HEK293 (cell line): Measurements from ENCODE around the gene DOCK3.

Experiments used
- CTCF ChIA-PET: fragments of 350-600 bp; formaldehyde crosslinking; extraction: SDS; loops from one replicate; lab custom pipeline; 2021; ENCODE audit warnings: antibody characterized with exemption; lab: Yijun Ruan, JAX
- POLR2A ChIA-PET: fragments of 300-600 bp; formaldehyde crosslinking; extraction: SDS; loops from one replicate; lab custom pipeline; 2020; ENCODE audit warnings: antibody characterized with exemption, inconsistent platforms; lab: Yijun Ruan, JAX
- H3K27ac ChIP-seq: fragments of 200-500 bp; sonication (Bioruptor generic); 2 replicates; pipeline ENCODE4 v1.5.1; 2014; ENCODE audit warnings: low read depth, low read length, control low read depth, inconsistent platforms; ENCODE audit errors: extremely low read depth
- H3K36me3 ChIP-seq, 2 experiments: fragments of 200-500 bp in 1 of 2; sonication (Bioruptor generic) in 1 of 2; 1 replicate in 1 of 2; 2 replicates in 1 of 2; pipeline ENCODE4 v1.5.1; 2014 to 2017; ENCODE audit warnings: inconsistent platforms in 2 of 2, low read length in 2 of 2; ENCODE audit not compliant: control insufficient read depth in 2 of 2, insufficient read depth in 1 of 2
- H3K4me1 ChIP-seq: fragments of 200-500 bp; sonication (Bioruptor generic); 2 replicates; pipeline ENCODE4 v1.5.1; 2014; ENCODE audit warnings: mild to moderate bottlenecking, low read length, inconsistent platforms; ENCODE audit not compliant: control insufficient read depth, insufficient read depth
- H3K4me3 ChIP-seq: 2 replicates; pipeline ENCODE4 v1.5.1; 2011; ENCODE audit warnings: low read depth, mild to moderate bottlenecking, control low read depth, low read length, moderate library complexity
- H3K9me3 ChIP-seq: fragments of 200-500 bp; sonication (Bioruptor generic); 2 replicates; pipeline ENCODE4 v1.5.1; 2014; ENCODE audit warnings: low read depth, low read length, inconsistent platforms; ENCODE audit not compliant: control insufficient read depth, insufficient read depth
- BCL11B ChIP-seq: fragments of 450-650 bp; formaldehyde crosslinking; IDR thresholded peaks from 2 replicates; pipeline ENCODE4 v1.5.1; 2016; ENCODE audit warnings: low read depth, missing biosample characterization, missing genetic modification characterization
- ELK4 ChIP-seq: IDR thresholded peaks from 2 replicates; pipeline ENCODE4 v1.6.1; 2011; ENCODE audit warnings: mild to moderate bottlenecking, low read depth, low read length, borderline replicate concordance
- GLIS2 ChIP-seq: fragments of 450-650 bp; formaldehyde crosslinking; IDR thresholded peaks from 2 replicates; pipeline ENCODE4 v1.5.1; 2016; ENCODE audit warnings: missing biosample characterization, missing genetic modification characterization
- HOXD13 ChIP-seq: sonication (generic); formaldehyde crosslinking; IDR thresholded peaks from 2 replicates; pipeline ENCODE4 v1.8.0; 2022; ENCODE audit warnings: missing genetic modification reagents, borderline replicate concordance
- KLF16 ChIP-seq: fragments of 450-650 bp; formaldehyde crosslinking; IDR thresholded peaks from 2 replicates; pipeline ENCODE4 v1.5.1; 2017; ENCODE audit warnings: missing biosample characterization, missing genetic modification characterization
- MEIS1 ChIP-seq: sonication (generic); formaldehyde crosslinking; IDR thresholded peaks from 2 replicates; pipeline ENCODE4 v1.8.1; 2022; ENCODE audit warnings: missing genetic modification reagents, mild to moderate bottlenecking, borderline replicate concordance
- PRDM4 ChIP-seq: fragments of 450-650 bp; formaldehyde crosslinking; IDR thresholded peaks from 2 replicates; pipeline ENCODE4 v1.5.1; 2017; ENCODE audit warnings: missing biosample characterization, missing genetic modification characterization
- RBAK ChIP-seq: fragments of 450-650 bp; formaldehyde crosslinking; IDR thresholded peaks from 2 replicates; pipeline ENCODE4 v1.5.1; 2016; ENCODE audit warnings: missing biosample characterization, missing genetic modification characterization
- SETDB1 ChIP-seq: IDR thresholded peaks from one replicate; pipeline ENCODE4 v1.6.1; 2017; ENCODE audit warnings: mild to moderate bottlenecking, low read length, moderate library complexity, mixed read lengths; ENCODE audit not compliant: insufficient read length
- SP7 ChIP-seq: fragments of 450-650 bp; formaldehyde crosslinking; IDR thresholded peaks from 2 replicates; pipeline ENCODE4 v1.5.1; 2016; ENCODE audit warnings: missing biosample characterization, missing genetic modification characterization
- YY1 ChIP-seq: fragments of 450-650 bp; formaldehyde crosslinking; IDR thresholded peaks from 2 replicates; pipeline ENCODE4 v1.5.1; 2018; ENCODE audit warnings: missing biosample characterization, missing genetic modification characterization
- YY2 ChIP-seq: fragments of 450-650 bp; formaldehyde crosslinking; IDR thresholded peaks from 2 replicates; pipeline ENCODE4 v1.5.1; 2016; ENCODE audit warnings: missing biosample characterization, missing genetic modification characterization
- ZNF274 ChIP-seq, 2 experiments: fragments of 200-500 bp in 1 of 2; fragments of 450-650 bp in 1 of 2; sonication (Bioruptor generic) in 1 of 2; formaldehyde crosslinking in 1 of 2; IDR thresholded peaks; 2 replicates each; pipeline versions ENCODE4 v1.5.1 to v1.6.1; 2014 to 2016; ENCODE audit warnings: borderline replicate concordance in 1 of 2, inconsistent platforms in 1 of 2, low read length in 1 of 2, missing biosample characterization in 1 of 2, missing genetic modification characterization in 1 of 2
- ZNF292 ChIP-seq: fragments of 450-650 bp; formaldehyde crosslinking; IDR thresholded peaks from 2 replicates; pipeline ENCODE4 v1.5.1; 2016; ENCODE audit warnings: low read depth, missing biosample characterization, missing genetic modification characterization, borderline replicate concordance
- ZNF37A ChIP-seq: fragments of 450-650 bp; IDR thresholded peaks from 2 replicates; pipeline ENCODE4 v1.5.1; 2018; ENCODE audit warnings: missing biosample characterization, missing genetic modification characterization
- ZNF558 ChIP-seq: fragments of 450-650 bp; formaldehyde crosslinking; IDR thresholded peaks from 2 replicates; pipeline ENCODE4 v1.5.1; 2016; ENCODE audit warnings: missing biosample characterization, missing genetic modification characterization
- ZNF791 ChIP-seq: fragments of 450-650 bp; formaldehyde crosslinking; IDR thresholded peaks from 2 replicates; pipeline ENCODE4 v1.5.1; 2016; ENCODE audit warnings: missing biosample characterization, missing genetic modification characterization
- ZNF837 ChIP-seq: fragments of 450-650 bp; formaldehyde crosslinking; IDR thresholded peaks from 2 replicates; pipeline ENCODE4 v1.5.1; 2016; ENCODE audit warnings: missing biosample characterization, missing genetic modification characterization
- ZSCAN18 ChIP-seq: fragments of 450-650 bp; formaldehyde crosslinking; IDR thresholded peaks from 2 replicates; pipeline ENCODE4 v1.5.1; 2016; ENCODE audit warnings: missing biosample characterization, missing genetic modification characterization
- ZSCAN5A ChIP-seq: fragments of 450-650 bp; formaldehyde crosslinking; IDR thresholded peaks from 2 replicates; pipeline ENCODE4 v1.5.1; 2016; ENCODE audit warnings: missing biosample characterization, missing genetic modification characterization

The DOCK3 gene

GRCh38 chr3:50714946-50715345, 40.2 kb downstream of the DOCK3 start:
- no peak overlapping the region for H3K27ac ChIP-seq
- no peak overlapping the region for H3K4me3 ChIP-seq
- TF ChIP-seq HOXD13 (CRISPR knock-in tag) (no peak), ZSCAN18 (tag by site-specific recombination) (no peak), SP7 (no peak), ZNF837 (tag by site-specific recombination) (no peak), ZNF292 (tag by site-specific recombination) (no peak), MEIS1 (CRISPR knock-in tag) (no peak), ZSCAN5A (no peak), ZNF37A (no peak), PRDM4 (tag by site-specific recombination) (no peak), YY1 (tag by site-specific recombination) (no peak), GLIS2 (tag by site-specific recombination) (no peak), RBAK (no peak), ELK4 (no peak), ZNF274 (IDR thresholded peaks at IDR 0.05; ENCODE audit: low read length) (no peak), ZNF274 (tag by site-specific recombination; IDR thresholded peaks at IDR 0.05; ENCODE audit: borderline replicate concordance) (no peak)
- H3K36me3 ChIP-seq, result no peaks in the 10 kb centered on the region
- CTCF ChIA-PET, result interaction anchor here (0.7 kb wide), 1 partner anchor 33 kb away, joined by 3 read pairs; no protein-coding TSS in a partner anchor
- no peaks in the 10 kb centered on the region for H3K9me3 ChIP-seq
- H3K4me1 ChIP-seq, result peaks cover 5% of the 10 kb centered on the region; the same call in 1 of the 2 replicates
- POLR2A ChIA-PET, result no interaction called here

- CTCF ChIA-PET, result no interaction called here
- Histone ChIP-seq H3K4me3 (no peak overlapping the region), H3K9me3 (no peaks in the 10 kb centered on the region)
- TF ChIP-seq ZNF558 (tag by site-specific recombination) (peak; percentile 95), YY2 (tag by site-specific recombination) (no peak)
- TF ChIP-seq, all 188 proteins: peak for 1
- H3K36me3 ChIP-seq, result no peaks in the 10 kb centered on the region
- H3K27ac ChIP-seq, result no peak overlapping the region
- POLR2A ChIA-PET, result no interaction called here
- no peaks in the 10 kb centered on the region for H3K4me1 ChIP-seq
Measured at GRCh38 chr3:50724831-50725230, 50.1 kb downstream of the DOCK3 start.

- no peaks in the 10 kb centered on the region for H3K4me1 ChIP-seq
- no peaks in the 10 kb centered on the region for H3K36me3 ChIP-seq
- ChIA-PET CTCF (no interaction called here), POLR2A (interaction anchor here (0.6 kb wide), 1 partner anchor 74 kb away, joined by 5 read pairs; no protein-coding TSS in a partner anchor)
- H3K4me3 ChIP-seq, result no peak overlapping the region
- H3K9me3 ChIP-seq, result no peaks in the 10 kb centered on the region
- TF ChIP-seq KLF16 (tag by site-specific recombination) (no peak), ZNF791 (tag by site-specific recombination) (peak; percentile 98), BCL11B (tag by site-specific recombination) (no peak), SETDB1 (peak; percentile 56)
- H3K27ac ChIP-seq, result no peak overlapping the region
Measured at GRCh38 chr3:50734985-50735384, 60.3 kb downstream of the DOCK3 start.
